ENCODE results near the gene ST3GAL2. TPM values are rescaled to one million over a fixed set of nuclear protein-coding genes. Genes with fewer than 3 reads are reported as not detected.

Gene ST3GAL2
- total and polyA plus RNA-seq, 10 of the 15 experiments (the other 5 are each of a cell fraction or from before 2014, with no cell fraction given): 0.95 to 61.7 (median 25.9) TPM

DNA sequence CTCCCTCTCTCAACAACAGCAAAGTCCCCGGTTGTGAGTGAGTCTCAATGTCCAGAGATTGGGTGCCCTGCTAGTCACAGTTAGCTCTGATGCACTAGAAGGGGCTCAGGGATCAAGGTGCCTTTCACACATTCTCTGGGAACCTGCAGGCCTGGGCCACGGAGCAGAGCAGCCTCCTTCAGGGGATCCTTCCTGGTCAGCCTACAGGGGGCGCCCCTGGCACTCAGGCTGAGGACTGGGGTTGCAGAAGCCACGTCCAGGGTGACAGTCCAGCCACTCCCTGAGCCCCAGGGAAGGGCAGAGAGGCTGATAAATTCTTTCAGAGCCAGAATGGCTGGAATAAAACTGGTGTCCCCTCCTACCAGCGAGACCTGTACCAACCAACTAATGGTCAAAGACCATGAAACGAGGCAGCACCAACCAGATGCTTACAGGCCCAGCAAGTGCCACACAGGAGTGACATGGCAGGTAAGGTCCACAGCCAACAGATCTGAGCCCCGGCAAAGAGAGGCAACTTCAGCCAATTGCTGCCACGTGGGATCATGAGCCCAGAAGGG lies 43.5 kb downstream of the ST3GAL2 start (continued):
- no peak for TF ChIP-seq ZNF24 (IDR thresholded peaks at IDR 0.05)
- no peak for TF ChIP-seq RB1 (IDR thresholded peaks at IDR 0.05; ENCODE audit: borderline replicate concordance)
- TF ChIP-seq, protein P1, sequence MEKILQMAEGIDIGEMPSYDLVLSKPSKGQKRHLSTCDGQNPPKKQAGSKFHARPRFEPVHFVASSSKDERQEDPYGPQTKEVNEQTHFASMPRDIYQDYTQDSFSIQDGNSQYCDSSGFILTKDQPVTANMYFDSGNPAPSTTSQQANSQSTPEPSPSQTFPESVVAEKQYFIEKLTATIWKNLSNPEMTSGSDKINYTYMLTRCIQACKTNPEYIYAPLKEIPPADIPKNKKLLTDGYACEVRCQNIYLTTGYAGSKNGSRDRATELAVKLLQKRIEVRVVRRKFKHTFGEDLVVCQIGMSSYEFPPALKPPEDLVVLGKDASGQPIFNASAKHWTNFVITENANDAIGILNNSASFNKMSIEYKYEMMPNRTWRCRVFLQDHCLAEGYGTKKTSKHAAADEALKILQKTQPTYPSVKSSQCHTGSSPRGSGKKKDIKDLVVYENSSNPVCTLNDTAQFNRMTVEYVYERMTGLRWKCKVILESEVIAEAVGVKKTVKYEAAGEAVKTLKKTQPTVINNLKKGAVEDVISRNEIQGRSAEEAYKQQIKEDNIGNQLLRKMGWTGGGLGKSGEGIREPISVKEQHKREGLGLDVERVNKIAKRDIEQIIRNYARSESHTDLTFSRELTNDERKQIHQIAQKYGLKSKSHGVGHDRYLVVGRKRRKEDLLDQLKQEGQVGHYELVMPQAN (conservative IDR thresholded peaks at IDR 0.05): no peak
- TF ChIP-seq SPI1 (IDR thresholded peaks at IDR 0.05; ENCODE audit: borderline replicate concordance, insufficient read depth, low read depth, low read length): no peak
- TF ChIP-seq CBFB (IDR thresholded peaks at IDR 0.05; ENCODE audit: low read depth): no peak
- no peak for TF ChIP-seq STAT3 (IDR thresholded peaks at IDR 0.05; ENCODE audit: low read depth, low read length)
- TF ChIP-seq, protein P2, sequence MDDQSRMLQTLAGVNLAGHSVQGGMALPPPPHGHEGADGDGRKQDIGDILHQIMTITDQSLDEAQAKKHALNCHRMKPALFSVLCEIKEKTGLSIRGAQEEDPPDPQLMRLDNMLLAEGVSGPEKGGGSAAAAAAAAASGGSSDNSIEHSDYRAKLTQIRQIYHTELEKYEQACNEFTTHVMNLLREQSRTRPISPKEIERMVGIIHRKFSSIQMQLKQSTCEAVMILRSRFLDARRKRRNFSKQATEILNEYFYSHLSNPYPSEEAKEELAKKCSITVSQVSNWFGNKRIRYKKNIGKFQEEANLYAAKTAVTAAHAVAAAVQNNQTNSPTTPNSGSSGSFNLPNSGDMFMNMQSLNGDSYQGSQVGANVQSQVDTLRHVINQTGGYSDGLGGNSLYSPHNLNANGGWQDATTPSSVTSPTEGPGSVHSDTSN (IDR thresholded peaks at IDR 0.05; ENCODE audit: insufficient replicate concordance, low read depth, low read length): no peak
- no peak for TF ChIP-seq CREM (IDR thresholded peaks at IDR 0.05; ENCODE audit: low read depth)
- TF ChIP-seq PAX5 (IDR thresholded peaks at IDR 0.05; ENCODE audit: borderline replicate concordance, low read depth, low read length): no peak
- TF ChIP-seq BHLHE40 (IDR thresholded peaks at IDR 0.05; ENCODE audit: borderline replicate concordance in 1 of 2, low read depth in 2 of 2, low read length in 1 of 2): no peak
- TF ChIP-seq, protein P3, sequence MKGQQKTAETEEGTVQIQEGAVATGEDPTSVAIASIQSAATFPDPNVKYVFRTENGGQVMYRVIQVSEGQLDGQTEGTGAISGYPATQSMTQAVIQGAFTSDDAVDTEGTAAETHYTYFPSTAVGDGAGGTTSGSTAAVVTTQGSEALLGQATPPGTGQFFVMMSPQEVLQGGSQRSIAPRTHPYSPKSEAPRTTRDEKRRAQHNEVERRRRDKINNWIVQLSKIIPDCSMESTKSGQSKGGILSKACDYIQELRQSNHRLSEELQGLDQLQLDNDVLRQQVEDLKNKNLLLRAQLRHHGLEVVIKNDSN (IDR thresholded peaks at IDR 0.05; ENCODE audit: borderline replicate concordance, extremely low read length, insufficient read depth, low read depth, low read length): no peak
- TF ChIP-seq, protein P4, sequence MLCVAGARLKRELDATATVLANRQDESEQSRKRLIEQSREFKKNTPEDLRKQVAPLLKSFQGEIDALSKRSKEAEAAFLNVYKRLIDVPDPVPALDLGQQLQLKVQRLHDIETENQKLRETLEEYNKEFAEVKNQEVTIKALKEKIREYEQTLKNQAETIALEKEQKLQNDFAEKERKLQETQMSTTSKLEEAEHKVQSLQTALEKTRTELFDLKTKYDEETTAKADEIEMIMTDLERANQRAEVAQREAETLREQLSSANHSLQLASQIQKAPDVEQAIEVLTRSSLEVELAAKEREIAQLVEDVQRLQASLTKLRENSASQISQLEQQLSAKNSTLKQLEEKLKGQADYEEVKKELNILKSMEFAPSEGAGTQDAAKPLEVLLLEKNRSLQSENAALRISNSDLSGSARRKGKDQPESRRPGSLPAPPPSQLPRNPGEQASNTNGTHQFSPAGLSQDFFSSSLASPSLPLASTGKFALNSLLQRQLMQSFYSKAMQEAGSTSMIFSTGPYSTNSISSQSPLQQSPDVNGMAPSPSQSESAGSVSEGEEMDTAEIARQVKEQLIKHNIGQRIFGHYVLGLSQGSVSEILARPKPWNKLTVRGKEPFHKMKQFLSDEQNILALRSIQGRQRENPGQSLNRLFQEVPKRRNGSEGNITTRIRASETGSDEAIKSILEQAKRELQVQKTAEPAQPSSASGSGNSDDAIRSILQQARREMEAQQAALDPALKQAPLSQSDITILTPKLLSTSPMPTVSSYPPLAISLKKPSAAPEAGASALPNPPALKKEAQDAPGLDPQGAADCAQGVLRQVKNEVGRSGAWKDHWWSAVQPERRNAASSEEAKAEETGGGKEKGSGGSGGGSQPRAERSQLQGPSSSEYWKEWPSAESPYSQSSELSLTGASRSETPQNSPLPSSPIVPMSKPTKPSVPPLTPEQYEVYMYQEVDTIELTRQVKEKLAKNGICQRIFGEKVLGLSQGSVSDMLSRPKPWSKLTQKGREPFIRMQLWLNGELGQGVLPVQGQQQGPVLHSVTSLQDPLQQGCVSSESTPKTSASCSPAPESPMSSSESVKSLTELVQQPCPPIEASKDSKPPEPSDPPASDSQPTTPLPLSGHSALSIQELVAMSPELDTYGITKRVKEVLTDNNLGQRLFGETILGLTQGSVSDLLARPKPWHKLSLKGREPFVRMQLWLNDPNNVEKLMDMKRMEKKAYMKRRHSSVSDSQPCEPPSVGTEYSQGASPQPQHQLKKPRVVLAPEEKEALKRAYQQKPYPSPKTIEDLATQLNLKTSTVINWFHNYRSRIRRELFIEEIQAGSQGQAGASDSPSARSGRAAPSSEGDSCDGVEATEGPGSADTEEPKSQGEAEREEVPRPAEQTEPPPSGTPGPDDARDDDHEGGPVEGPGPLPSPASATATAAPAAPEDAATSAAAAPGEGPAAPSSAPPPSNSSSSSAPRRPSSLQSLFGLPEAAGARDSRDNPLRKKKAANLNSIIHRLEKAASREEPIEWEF (IDR thresholded peaks at IDR 0.05; ENCODE audit: insufficient replicate concordance, low read depth, low read length): no peak
- TF ChIP-seq, protein P5, sequence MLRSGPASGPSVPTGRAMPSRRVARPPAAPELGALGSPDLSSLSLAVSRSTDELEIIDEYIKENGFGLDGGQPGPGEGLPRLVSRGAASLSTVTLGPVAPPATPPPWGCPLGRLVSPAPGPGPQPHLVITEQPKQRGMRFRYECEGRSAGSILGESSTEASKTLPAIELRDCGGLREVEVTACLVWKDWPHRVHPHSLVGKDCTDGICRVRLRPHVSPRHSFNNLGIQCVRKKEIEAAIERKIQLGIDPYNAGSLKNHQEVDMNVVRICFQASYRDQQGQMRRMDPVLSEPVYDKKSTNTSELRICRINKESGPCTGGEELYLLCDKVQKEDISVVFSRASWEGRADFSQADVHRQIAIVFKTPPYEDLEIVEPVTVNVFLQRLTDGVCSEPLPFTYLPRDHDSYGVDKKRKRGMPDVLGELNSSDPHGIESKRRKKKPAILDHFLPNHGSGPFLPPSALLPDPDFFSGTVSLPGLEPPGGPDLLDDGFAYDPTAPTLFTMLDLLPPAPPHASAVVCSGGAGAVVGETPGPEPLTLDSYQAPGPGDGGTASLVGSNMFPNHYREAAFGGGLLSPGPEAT (IDR thresholded peaks at IDR 0.05; ENCODE audit: low read depth): no peak

All from GM12878 (cell line).